ENCODE measurements around the gene ZNF793.

The ZNF793 gene

GRCh38 chr19:37506387-37507166, at the start of gene ZNF793:
Gene ZNF793, plus strand, starts transcription at chr19:37506939. Its CDS starts 16,501 bp downstream, at chr19:37523440.
- TF ChIP-seq CTCF (IDR thresholded peaks at IDR 0.05; ENCODE audit: extremely low read depth, missing control alignments), result no peak
- peak; percentile 64 for DNase-seq (ENCODE audit: low spot score)

DNA sequence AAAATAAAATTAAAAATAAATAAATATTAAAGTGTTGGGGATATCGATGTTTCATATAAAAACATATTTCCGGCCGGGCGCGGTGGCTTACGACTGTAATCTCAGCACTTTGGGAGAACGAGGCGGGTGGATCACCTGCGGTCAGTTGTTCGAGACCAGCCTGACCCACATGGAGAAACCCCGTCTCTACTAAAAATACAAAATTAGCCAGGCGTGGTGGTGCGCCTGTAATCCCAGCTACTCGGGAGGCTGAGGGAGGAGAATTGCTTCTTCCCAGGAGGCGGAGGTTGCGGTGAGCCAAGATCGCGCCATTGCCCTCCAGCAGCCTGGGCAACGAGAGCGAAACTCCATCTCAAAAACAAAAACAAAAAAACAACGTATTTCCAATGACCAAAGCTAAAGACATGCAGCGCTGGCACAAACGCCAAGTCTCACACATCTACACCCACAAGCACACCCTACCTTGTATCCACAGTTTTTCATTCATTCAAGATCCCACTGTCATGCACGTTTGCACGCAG, 40.4 kb upstream of the ZNF793 start:
- no peak for TF ChIP-seq CTCF (IDR thresholded peaks at IDR 0.05; ENCODE audit: extremely low read depth, missing control alignments)
- no peak for DNase-seq (ENCODE audit: low spot score)

GRCh38 chr19:37466798-37467607, 39.7 kb upstream of the ZNF793 start, which contains the start of gene ZNF569:
Gene ZNF569, minus strand, starts transcription at chr19:37467444. Its CDS starts 22,523 bp downstream, at chr19:37444921.
- DNase-seq (ENCODE audit: low spot score), result peak; percentile 81
- TF ChIP-seq CTCF (IDR thresholded peaks at IDR 0.05; ENCODE audit: extremely low read depth, missing control alignments), result no peak

- no peak for DNase-seq (ENCODE audit: low spot score)
- TF ChIP-seq CTCF (IDR thresholded peaks at IDR 0.05; ENCODE audit: extremely low read depth, missing control alignments), result no peak
Measured at GRCh38 chr19:37467608-37468090, 39.1 kb upstream of the ZNF793 start.

DNA sequence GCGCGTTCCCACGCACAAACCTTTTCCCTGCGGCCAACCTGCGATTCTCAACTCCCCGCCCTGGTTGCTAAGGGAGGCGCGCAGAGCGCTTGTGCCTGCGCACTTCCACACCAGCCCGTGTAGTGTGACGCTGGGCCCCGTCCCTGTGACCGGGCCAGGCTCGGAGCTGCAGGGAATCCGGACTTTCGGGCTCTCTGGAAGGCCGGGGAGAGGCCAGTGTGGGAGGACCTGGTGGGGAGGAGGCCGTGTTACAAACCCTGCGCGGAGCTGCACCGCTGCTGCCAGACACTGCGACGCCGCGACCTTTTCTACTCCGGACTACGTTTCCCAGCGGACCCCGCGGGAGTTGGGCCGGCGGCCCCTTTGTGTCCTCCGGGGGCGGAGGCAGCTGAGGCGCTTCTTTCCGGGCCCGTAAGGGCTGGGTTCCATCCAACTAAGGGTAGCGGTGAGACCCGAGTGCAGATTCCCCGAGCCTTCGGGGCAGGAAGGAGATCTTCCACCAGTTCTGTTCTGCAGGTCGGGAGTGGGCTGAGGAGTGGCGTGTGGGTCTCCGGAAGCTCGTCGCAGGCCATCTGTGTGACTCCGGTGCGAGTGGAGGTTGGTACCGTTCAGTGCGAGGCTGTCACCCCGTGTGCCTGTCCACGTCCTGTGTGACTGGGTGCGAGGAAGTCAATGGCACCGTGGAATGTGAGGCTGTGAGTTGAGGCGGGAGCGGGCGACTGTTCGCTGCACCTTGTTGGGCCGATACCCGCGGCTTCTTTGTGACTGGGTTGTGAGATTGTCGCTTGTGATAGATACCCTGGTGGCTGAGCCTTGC, 37.6 kb upstream of the ZNF793 start, which contains the start of gene ZNF570:
Gene ZNF570, plus strand, starts transcription at position 396 of the 817 bp plus-strand sequence. CDS start 999 bp downstream, outside the sequence.
- no peak for TF ChIP-seq CTCF (IDR thresholded peaks at IDR 0.05; ENCODE audit: extremely low read depth, missing control alignments)
- peak; percentile 79 for DNase-seq (ENCODE audit: low spot score)

- DNase-seq (ENCODE audit: low spot score), result no peak
- TF ChIP-seq CTCF (IDR thresholded peaks at IDR 0.05; ENCODE audit: extremely low read depth, missing control alignments), result no peak
Measured at GRCh38 chr19:37470216-37470615, 36.5 kb upstream of the ZNF793 start.
